ENCODE measurements around the gene GAK. TPM values are rescaled to one million over a fixed set of nuclear protein-coding genes. Genes with fewer than 3 reads are reported as not detected.

The GAK gene
- total and polyA plus RNA-seq, 2 of the 4 experiments (the other 2 are of a cell fraction): 45.1 to 133 TPM

GRCh38 chr4:866761-867390, 65.2 kb downstream of the GAK start:
- no peak for ATAC-seq (ENCODE audit: low read depth)
- BruUV-seq (replicated peaks): no TSS peak

More at GRCh38 chr4:866761-867390, 65.2 kb downstream of the GAK start:
- no peak overlapping the region for H3K56ac ChIP-seq (ENCODE audit: extremely low read depth, insufficient read depth, low read length)
- H4K8ac ChIP-seq (ENCODE audit: low read depth in 2 of 2, low read length in 2 of 2): no peak overlapping the region
- in situ Hi-C loops (cut with MboI; ENCODE audit: low sequenced_read_pairs) (no loop called here), intact Hi-C loops (cut with micrococcal nuclease) (no loop called here), dilution Hi-C loops (cut with HindIII; ENCODE audit: low sequenced_read_pairs, unreplicated experiment) (no loop called here)
- no peak for DNase-seq
- no peak overlapping the region for H3K27ac ChIP-seq (ENCODE audit: insufficient read depth, low read length)
- no peak overlapping the region for H2AK5ac ChIP-seq (ENCODE audit: low read depth, low read length)
- no peak overlapping the region for H2BK120ac ChIP-seq (ENCODE audit: low read depth, low read length)
- 86% methylated on average over 11 of the region's 28 CpGs; no CpG with 5 or more reads in 1 of the 2 experiments for WGBS, 2 experiments (ENCODE audit: extremely low coverage in 2 of 2, insufficient read length in 1 of 2)
- H2BK15ac ChIP-seq (ENCODE audit: low read depth, low read length): no peak overlapping the region
- H3K36me3 ChIP-seq (ENCODE audit: control insufficient read depth, insufficient read depth, low read length): peaks cover 75% of the 10 kb centered on the region
- no peak overlapping the region for H4K5ac ChIP-seq (ENCODE audit: low read depth, low read length)
- H3K79me1 ChIP-seq (ENCODE audit: low read depth in 1 of 2, low read length in 2 of 2): peaks cover 0 to 17% of the 10 kb centered on the region in 2 experiments; a peak in 2 of 4 replicates
- H3K4me2 ChIP-seq (ENCODE audit: low read depth, low read length): no peak overlapping the region
- H2BK5ac ChIP-seq (ENCODE audit: low read depth, low read length, poor library complexity, severe bottlenecking): no peak overlapping the region
- no peak overlapping the region for H2AK9ac ChIP-seq (replicated peaks; ENCODE audit: low read depth, low read length, poor library complexity)
- no peak overlapping the region for H3K4me3 ChIP-seq (ENCODE audit: insufficient read depth, low read depth, low read length)
- H3K9me3 ChIP-seq (ENCODE audit: control insufficient read depth, insufficient read depth, low read length): no peaks in the 10 kb centered on the region
- H3K4ac ChIP-seq (ENCODE audit: low read depth, low read length): no peak overlapping the region
- no peaks in the 10 kb centered on the region for H3K4me1 ChIP-seq (ENCODE audit: control insufficient read depth, insufficient read depth, low read length)
- CTCF ChIA-PET: no interaction called here
- no peak overlapping the region for H3K14ac ChIP-seq (replicated peaks; ENCODE audit: low read depth, low read length)
- H3K23ac ChIP-seq (ENCODE audit: low read depth, low read length): no peak overlapping the region
- H3K27me3 ChIP-seq (ENCODE audit: control insufficient read depth, insufficient read depth, low read length): no peaks in the 10 kb centered on the region
- H3K9me1 ChIP-seq (ENCODE audit: insufficient read depth, low read length): peaks cover 12% of the 10 kb centered on the region
- peak overlapping the region; percentile 49 for H2AFZ ChIP-seq (replicated peaks; ENCODE audit: low read length, poor library complexity)
- no peak overlapping the region for H4K91ac ChIP-seq (ENCODE audit: insufficient read depth, low read depth, low read length)
- H3K18ac ChIP-seq (ENCODE audit: low read depth, low read length): no peak overlapping the region
- H3K9ac ChIP-seq (ENCODE audit: low read depth, low read length): no peak overlapping the region
- POLR2A ChIA-PET (ENCODE audit: unreplicated experiment): no interaction called here
- TF ChIP-seq CTCF (conservative IDR thresholded peaks at IDR 0.05; ENCODE audit: low read depth, low read length): no peak
- TF ChIP-seq CEBPB (IDR thresholded peaks at IDR 0.05; ENCODE audit: low read depth, low read length): no peak
- no peak for TF ChIP-seq BHLHE40 (IDR thresholded peaks at IDR 0.05; ENCODE audit: low read depth, low read length)
- H4K20me1 ChIP-seq (ENCODE audit: insufficient read depth, low read length): peaks cover 15% of the 10 kb centered on the region
- no peak overlapping the region for H2BK20ac ChIP-seq (ENCODE audit: low read depth, low read length)

All from IMR-90 (cell line).